ENCODE data around the gene USP21.

Gene USP21

GRCh38 chr1:161174911-161175310, 15.6 kb downstream of the USP21 start:
- TF ChIP-seq FOXP2 (optimal IDR thresholded peaks at IDR 0.05; ENCODE audit: borderline replicate concordance, extremely low read depth, extremely low read length, insufficient read depth) (no peak), SIN3A (IDR thresholded peaks at IDR 0.05; ENCODE audit: borderline replicate concordance, insufficient read depth, low read length) (no peak), POLR2AphosphoS5 (IDR thresholded peaks at IDR 0.05; ENCODE audit: low read depth, low read length) (no peak), TAF1 (IDR thresholded peaks at IDR 0.05; ENCODE audit: borderline replicate concordance, insufficient read depth, low read length) (no peak), REST (IDR thresholded peaks at IDR 0.05; ENCODE audit: insufficient read depth in 1 of 2, low read depth in 2 of 2, low read length in 2 of 2) (no peak)

- TF ChIP-seq POLR2AphosphoS5 (IDR thresholded peaks at IDR 0.05; ENCODE audit: low read depth, low read length) (no peak), FOXP2 (optimal IDR thresholded peaks at IDR 0.05; ENCODE audit: borderline replicate concordance, extremely low read depth, extremely low read length, insufficient read depth) (no peak), TAF1 (IDR thresholded peaks at IDR 0.05; ENCODE audit: borderline replicate concordance, insufficient read depth, low read length) (no peak), REST (IDR thresholded peaks at IDR 0.05; ENCODE audit: insufficient read depth in 1 of 2, low read depth in 2 of 2, low read length in 2 of 2) (no peak), SIN3A (IDR thresholded peaks at IDR 0.05; ENCODE audit: borderline replicate concordance, insufficient read depth, low read length) (no peak)
Measured at GRCh38 chr1:161175771-161176453, 16.6 kb downstream of the USP21 start.

DNA sequence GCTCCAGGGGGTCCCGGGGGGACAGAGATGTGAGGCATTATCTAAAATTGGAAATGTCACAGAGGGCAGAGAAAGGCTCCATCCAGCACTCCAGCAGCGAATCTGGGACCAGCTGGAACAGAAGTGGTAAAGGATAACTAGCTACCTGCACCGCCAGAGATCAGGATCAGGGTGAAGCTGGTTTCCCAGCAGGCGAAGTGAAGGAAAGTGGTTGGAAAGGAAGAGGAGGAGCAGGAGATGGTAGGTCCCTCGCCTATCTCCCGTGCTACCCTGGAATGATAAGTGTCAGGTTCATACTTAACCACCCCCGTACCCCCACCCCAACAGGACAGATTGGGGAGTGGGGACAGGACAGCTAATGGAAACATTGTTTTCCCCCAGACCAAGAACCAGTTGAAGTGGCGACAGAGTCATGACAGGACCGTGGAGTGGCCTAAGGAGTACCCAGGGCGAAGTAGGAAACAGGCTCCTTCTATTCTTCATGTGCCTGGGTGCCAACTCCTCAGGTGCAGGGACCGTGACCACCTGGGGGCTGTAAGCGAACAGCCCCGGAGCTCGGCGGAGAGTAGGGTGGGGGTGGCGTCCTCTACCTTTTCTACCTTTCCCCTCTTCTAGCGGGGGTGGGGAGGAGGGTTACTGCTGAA, 17.3 kb downstream of the USP21 start:
- TF ChIP-seq TAF1 (IDR thresholded peaks at IDR 0.05; ENCODE audit: borderline replicate concordance, insufficient read depth, low read length): no peak
- no peak for TF ChIP-seq REST (IDR thresholded peaks at IDR 0.05; ENCODE audit: insufficient read depth in 1 of 2, low read depth in 2 of 2, low read length in 2 of 2)

DNA sequence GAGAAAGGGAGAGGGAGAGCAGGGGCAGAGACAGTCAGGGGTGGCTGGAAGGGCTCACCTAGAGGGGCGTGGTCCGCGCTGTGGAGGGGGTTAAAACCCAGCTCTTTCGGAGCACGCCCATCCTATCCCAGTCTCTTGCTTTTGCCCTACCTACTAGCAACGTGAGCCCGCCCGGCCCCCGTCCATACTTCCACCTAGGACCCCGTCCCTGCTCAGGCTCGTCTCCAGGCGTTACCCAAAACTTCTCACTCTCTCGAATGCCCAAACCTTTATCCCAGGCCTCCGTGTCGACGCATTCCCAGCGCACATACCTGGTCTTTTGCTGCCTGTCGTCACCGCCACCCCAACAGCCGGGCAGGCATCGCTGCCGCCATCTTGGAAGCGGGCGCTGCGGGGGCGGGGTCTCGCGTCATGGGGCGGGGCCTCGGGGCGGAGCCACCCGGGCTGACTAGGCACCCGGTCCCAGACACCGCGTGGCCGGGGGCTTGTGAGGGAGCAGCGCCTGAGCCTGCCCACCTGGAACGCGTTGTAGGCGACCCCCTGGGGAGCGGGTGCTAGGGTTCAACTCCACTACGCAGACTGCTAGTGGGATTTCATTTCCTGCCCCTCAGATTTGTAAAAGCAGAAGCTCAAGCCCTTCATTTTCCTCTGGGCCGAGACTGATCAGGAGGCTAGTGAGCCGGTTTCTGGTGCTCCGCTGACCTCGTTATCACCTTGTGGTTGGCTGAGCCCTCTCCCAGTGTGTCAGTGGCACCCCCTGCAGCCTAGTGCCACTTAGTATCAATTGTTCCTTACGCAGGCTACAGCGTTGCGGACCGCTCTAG, 18.0 kb downstream of the USP21 start, which contains the start of gene B4GALT3:
Gene B4GALT3 (minus strand): TSS at position 396 of the 824 bp plus-strand sequence. CDS start 1,447 bp downstream, outside the sequence.
- TF ChIP-seq SIN3A (IDR thresholded peaks at IDR 0.05; ENCODE audit: borderline replicate concordance, insufficient read depth, low read length): peak; percentile 78; the same call in 1 of the 2 replicates
- TF ChIP-seq FOXP2 (optimal IDR thresholded peaks at IDR 0.05; ENCODE audit: borderline replicate concordance, extremely low read depth, extremely low read length, insufficient read depth): peak; percentile 77
- peak; percentile 91 for TF ChIP-seq POLR2AphosphoS5 (IDR thresholded peaks at IDR 0.05; ENCODE audit: low read depth, low read length)
- TF ChIP-seq TAF1 (IDR thresholded peaks at IDR 0.05; ENCODE audit: borderline replicate concordance, insufficient read depth, low read length): peak; percentile 84
- 0 out of 4 replicates have a peak, but pooled peaks of 1 of the 2 experiments have one; percentile 36 for TF ChIP-seq REST (IDR thresholded peaks at IDR 0.05; ENCODE audit: insufficient read depth in 1 of 2, low read depth in 2 of 2, low read length in 2 of 2)

All from PFSK-1 (cell line).